ENCODE measurements around the gene CUTA.

DNA sequence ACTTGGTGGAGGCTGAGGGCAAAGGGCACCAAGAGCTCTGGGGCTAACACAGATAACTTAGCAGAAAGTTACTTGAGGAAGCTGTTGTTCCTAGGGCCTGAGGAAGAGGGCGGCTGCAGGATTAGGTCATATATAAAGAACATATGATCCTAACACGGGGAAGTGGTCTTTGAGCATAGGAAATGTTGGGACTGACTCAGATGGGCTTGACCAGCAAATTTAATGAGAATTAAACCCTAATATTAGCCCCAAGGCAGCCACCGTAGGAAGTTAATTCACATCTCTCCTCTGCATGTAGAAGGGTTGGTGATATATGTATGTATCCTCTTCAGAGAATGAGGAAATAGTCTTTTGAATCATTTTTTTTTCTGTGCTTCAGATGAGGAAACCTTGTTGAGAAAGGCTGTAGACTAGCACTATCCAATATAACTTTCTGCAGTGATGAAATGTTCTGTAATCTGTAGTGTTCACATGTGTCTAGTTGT lies 27.3 kb upstream of the CUTA start:
- TF ChIP-seq POLR2A (IDR thresholded peaks at IDR 0.05): no peak
- TF ChIP-seq, protein P1, sequence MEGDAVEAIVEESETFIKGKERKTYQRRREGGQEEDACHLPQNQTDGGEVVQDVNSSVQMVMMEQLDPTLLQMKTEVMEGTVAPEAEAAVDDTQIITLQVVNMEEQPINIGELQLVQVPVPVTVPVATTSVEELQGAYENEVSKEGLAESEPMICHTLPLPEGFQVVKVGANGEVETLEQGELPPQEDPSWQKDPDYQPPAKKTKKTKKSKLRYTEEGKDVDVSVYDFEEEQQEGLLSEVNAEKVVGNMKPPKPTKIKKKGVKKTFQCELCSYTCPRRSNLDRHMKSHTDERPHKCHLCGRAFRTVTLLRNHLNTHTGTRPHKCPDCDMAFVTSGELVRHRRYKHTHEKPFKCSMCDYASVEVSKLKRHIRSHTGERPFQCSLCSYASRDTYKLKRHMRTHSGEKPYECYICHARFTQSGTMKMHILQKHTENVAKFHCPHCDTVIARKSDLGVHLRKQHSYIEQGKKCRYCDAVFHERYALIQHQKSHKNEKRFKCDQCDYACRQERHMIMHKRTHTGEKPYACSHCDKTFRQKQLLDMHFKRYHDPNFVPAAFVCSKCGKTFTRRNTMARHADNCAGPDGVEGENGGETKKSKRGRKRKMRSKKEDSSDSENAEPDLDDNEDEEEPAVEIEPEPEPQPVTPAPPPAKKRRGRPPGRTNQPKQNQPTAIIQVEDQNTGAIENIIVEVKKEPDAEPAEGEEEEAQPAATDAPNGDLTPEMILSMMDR (IDR thresholded peaks at IDR 0.05): no peak

All from breast epithelium (tissue), 3 donors.